HG02840 (cell line): ENCODE measurements around the gene FITM2.
A peak's percentile ranks its signal among the peaks of the same experiment; 100 is the strongest.
"Not testable (repeated sequence)": the region's sequence is repeated elsewhere in the genome, so short reads cannot be mapped to it uniquely, and the experiment has no call there.

Source experiments
- ATAC-seq: cut with Tn5 transposase; IDR thresholded peaks from one replicate; pipeline ENCODE4 v1.9.1; 2021; ENCODE audit warnings: mild to moderate bottlenecking, moderate library complexity, moderate number of reproducible peaks; ENCODE audit not compliant: unreplicated experiment, low FRiP score

The FITM2 gene

DNA sequence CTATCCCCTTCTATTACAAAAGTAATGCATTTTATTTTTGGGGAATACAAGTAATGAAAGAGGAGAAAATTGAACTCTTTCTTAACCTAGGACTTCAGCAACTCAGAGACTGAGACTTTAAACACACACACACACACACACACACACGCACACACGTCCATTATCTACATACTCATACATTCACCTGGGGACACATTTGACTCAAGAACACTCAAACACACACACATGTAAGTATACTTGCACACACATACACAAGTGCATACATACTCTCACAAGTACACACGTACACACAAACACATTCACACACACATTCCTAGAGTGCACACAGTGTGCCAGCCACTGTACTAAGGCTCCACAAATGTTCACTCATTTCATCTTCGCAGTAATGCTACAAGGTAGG lies 23.7 kb upstream of the FITM2 start:
- ATAC-seq: no peak

GRCh38 chr20:44334306-44334705 lies 23.3 kb upstream of the FITM2 start:
- no peak for ATAC-seq

GRCh38 chr20:44331201-44331600 lies 20.2 kb upstream of the FITM2 start:
- ATAC-seq: no peak

GRCh38 chr20:44328428-44328827 lies 17.4 kb upstream of the FITM2 start:
- ATAC-seq: no peak

DNA sequence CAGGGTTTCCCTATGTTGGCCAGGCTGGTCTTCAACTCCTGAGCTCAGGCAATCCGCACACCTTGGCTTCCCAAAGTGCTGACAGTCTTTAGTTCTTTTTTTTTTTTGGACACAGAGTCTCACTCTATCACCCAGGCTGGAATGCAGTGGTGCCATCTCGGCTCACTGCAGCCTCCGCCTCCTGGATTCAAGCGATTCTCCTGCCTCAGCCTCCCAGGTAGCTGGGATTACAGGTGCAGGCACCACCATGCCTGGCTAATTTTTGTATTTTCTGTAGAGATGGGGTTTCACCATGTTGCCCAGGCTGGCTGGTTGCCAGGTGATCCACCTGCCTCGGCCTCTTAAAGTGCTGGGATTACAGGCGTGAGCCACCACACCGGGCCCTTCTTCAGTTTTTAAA lies 16.7 kb upstream of the FITM2 start:
- ATAC-seq: not testable (repeated sequence)

DNA sequence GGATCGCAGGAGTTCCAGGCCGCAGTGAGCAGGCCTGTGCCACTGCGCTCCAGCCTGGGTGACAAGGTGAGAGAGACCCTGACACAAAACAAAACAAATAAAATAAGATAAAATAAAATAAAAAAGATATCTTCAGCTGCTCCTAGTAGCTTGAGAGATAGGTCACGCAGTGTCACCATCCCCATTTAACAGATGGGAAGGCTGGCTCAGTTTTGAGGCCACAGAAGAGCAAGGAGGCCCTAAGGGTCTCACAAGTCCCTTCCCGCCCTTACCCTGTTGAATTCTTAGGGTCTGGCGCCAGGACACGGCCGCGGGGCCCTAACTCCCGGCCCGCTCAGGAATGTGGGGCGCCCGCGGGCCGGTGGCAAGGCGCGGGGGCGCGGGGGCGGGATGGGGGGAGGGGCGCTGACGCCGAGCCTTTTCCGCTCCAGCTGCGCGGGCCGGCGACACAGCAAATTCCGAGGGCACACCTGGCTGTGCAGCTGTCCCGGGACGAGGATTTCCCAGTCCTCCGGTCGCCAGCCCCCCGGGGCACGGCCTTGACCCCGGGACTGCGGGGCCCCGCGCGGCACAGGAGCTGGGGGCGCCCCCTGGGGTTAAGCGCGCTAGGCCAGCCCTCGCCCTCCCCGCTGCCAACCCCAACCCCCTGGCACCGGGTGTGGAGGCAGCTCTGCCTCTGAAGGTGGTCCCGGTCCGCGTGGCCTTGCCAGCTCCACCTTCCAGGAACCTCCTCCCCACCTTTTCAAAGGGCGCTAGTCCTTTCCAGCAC lies 15.6 kb upstream of the FITM2 start:
- ATAC-seq: no peak

- no peak for ATAC-seq
Measured at GRCh38 chr20:44324343-44324742, 13.3 kb upstream of the FITM2 start.

DNA sequence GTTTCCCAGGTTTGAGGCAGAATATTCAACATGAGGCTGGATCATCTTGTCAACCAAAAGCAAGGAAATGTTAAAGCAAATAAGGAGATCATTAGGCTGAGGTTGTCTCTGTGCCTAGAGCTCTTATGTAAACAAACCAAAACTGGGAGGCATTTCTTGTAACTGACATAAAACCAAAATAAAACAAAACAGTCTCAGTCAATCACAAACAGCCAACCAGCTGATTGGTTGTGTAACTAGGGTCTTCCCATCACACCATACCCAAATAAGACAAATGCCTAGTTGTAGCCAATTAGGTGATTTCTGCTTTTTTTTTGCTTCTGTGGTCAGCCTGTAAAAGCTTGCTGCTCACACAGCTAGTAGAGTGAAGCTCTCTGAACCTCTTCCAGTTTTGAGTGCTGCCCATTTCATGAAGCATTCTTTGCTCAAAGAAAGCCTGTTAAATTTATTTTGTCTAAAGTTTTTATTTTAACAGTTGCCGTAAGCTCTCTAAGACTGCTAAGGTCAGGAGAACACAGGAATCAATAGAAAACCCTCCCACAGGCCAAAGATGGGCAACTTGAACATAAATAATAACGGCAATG lies 8.9 kb upstream of the FITM2 start:
- ATAC-seq: no peak

DNA sequence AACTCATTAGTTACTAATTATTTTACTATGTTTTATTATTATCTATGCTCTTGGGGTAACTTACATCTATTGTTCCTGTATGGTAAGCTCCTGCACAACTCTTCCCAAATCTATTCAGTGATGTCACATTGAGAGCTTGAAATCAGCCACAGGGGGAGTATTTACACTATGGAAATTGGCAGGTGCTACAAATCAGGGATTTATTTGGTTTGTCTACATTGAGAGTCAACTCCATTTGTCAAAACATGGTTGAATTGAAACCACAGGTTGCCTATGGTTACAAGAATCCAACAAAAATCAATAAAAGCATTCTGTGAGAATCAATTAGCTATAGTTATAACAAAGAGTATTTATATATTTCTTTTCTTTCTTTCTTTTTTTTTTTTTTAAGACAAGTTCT lies 3.9 kb upstream of the FITM2 start:
- no peak for ATAC-seq

- ATAC-seq: peak; percentile 3
Measured at GRCh38 chr20:44309763-44310663, 989 bp downstream of the FITM2 start.

DNA sequence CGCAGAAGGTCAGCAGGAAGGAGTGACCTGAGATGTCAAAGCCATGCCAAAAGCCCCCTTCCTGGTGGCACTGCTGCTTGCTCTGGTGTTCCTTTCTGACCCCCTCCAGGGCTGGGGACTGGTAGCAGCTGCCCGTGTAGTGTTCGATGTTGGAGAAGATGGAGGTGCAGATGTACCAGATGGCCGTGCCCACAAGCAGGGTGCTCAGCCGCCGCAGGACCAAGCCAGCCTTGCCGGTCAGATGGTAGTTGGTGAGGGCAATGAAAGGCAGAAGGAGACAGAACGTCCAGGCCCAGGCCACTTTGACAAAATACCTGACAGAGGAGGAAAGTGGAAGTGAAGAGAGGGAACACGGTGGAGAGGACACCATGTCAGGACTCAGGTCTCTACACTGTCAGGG lies 4.1 kb downstream of the FITM2 start:
- ATAC-seq: no peak

- ATAC-seq: no peak
Measured at GRCh38 chr20:44304383-44304782, 6.6 kb downstream of the FITM2 start.

- no peak for ATAC-seq
Measured at GRCh38 chr20:44302736-44303135, 8.3 kb downstream of the FITM2 start.

DNA sequence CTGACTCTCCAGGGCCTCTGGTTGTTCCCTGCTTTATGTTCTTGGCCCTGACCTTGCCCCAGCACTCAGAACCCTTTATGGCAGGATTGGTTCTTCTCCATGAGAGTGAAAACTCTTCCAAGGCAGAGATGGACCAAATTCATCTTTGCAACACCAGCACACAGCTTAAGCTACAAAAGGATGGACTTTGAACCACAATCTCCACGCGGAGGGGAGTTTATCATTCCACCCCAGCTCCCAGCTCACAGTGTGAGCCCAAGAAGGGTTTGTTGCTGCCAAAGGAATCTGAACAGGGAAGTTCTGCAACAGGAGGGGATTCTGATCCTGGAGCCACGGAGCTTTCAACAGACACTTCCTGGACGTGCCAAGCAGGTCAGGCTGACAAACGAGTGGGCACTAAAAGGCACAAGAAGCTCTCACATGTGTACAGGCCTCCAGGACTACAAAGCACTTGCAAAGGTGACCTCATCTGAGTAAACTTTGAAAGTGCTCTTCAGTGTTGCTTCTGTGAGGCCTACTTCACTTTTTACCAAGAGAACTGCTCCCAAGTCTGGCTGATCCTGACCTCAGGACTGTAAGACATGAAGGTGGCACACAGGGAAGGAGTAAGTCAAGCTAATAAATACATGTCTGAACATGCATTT lies 8.9 kb downstream of the FITM2 start:
- no peak for ATAC-seq

DNA sequence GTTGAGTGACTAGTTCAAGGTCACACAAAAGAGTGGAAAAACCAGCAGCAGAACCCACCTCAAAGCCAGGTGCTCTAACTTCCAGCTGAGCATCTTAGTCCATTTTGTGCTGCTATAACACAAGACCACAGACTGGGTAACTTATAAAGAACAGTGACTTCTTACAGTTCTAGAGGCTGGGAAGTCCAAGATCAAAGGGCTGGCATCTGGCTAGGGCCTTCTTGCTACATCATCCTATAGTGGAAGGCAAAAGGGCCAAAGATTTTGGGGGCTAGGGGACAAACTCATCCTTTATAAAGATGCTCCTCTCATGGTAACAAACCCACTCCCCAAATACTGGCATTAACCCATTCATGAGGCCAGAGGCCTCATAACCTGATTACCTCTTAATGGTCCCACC lies 9.7 kb downstream of the FITM2 start:
- ATAC-seq: no peak

DNA sequence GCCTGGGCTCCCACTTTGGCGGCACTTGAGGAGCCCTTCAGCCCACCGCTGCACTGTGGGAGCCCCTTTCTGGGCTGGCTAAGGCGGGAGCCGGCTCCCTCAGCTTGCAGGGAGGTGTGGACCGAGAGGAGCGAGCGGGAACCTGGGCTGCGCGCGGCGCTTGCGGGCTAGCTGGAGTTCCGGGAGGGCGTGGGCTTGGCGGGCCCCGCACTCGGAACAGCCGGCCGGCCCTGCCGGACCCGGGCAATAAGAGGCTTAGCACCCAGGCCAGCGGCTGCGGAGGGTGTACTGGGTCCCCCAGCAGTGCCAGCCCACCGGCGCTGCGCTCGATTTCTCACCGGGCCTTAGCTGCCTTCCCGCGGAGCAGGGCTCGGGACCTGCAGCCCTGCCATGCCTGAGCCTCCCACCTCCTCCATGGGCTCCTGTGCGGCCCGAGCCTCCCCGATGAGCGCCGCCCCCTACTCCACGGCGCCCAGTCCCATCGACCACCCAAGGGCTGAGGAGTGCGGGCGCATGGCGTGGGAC lies 11.9 kb downstream of the FITM2 start:
- not testable (repeated sequence) for ATAC-seq

DNA sequence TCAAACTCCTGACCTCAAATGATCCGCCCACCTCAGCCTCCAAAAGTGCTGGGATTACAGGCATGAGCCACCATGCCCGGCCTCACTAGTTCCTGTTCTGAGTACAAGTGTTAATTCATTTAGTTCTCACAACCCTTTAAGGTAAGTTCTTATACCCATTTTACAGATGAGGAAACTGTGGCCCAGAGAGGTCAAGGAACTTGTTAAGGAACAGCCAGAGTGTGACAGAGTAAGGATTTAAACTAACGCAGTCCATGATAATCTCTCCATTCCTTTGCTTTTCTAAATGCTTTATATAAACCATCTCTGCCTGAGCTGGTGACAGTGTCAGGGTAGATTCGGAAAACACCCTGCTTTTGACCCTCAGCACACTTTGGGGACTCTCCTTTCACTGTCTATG lies 13.3 kb downstream of the FITM2 start:
- no peak for ATAC-seq

GRCh38 chr20:44296011-44296410 lies 15.0 kb downstream of the FITM2 start:
- no peak for ATAC-seq

DNA sequence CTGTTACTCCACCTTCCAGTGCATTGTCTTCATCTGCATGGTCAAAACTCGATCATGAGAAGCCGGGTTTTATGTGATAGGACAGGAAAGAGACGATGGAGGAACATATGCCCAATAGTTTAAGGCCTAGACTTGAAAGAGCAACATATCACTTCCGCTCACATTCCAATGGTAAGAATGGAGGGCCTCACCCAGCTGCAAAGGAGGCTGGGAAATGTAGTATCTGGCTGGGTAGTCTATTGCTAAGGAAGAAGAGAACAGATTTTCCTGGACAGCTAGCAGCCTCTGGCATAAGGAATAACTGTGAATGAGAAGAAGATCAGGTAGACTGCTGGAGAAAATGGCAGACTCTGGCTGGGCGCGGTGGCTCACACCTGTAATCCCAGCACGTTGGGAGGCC lies 19.2 kb downstream of the FITM2 start:
- ATAC-seq: no peak

DNA sequence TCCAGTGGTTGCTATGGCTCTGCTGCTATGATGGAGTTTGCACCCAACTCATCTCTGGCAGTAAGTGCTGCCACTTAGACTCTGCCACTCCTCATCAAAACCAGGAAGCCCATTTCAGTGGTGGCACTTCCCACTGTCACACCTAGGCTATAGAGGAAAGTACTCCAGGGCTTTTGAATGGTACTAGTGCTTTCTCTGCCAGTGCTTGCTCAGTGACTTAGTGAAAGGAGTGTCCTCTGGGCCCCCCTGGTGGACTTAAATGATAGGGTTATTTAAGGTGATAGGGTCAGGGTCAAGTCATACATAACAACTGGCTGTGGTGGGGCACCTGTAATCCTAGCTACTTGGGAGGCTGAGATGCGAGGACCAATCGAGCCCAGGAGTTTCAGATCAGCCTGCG lies 22.8 kb downstream of the FITM2 start:
- ATAC-seq: no peak
